Cortex of kidney (tissue), 1 donor: Measurements from ENCODE around the gene ATP2B2.

ENCODE experiments used
- DNase-seq: peaks from one replicate; lab custom pipeline; 2025; lab: John Stamatoyannopoulos, UW

Gene ATP2B2

GRCh38 chr3:10381336-10381735 lies 124.0 kb downstream of the ATP2B2 start:
- no peak for DNase-seq

- DNase-seq = no peak
These were observed 124.5 kb downstream of the ATP2B2 start for GRCh38 chr3:10380906-10381305.

- DNase-seq = no peak
These were observed 125.4 kb downstream of the ATP2B2 start for GRCh38 chr3:10379961-10380360.

GRCh38 chr3:10379161-10379560 lies 126.2 kb downstream of the ATP2B2 start:
- DNase-seq = no peak

GRCh38 chr3:10378742-10379141 lies 126.6 kb downstream of the ATP2B2 start:
- DNase-seq = no peak

- no peak for DNase-seq
These were observed 127.1 kb downstream of the ATP2B2 start for GRCh38 chr3:10378246-10378645.

GRCh38 chr3:10377148-10377725 lies 128.1 kb downstream of the ATP2B2 start:
- DNase-seq = no peak

- DNase-seq = no peak
These were observed 129.0 kb downstream of the ATP2B2 start for GRCh38 chr3:10376353-10376752.

- no peak for DNase-seq
These were observed 129.9 kb downstream of the ATP2B2 start for GRCh38 chr3:10375296-10376053.

GRCh38 chr3:10374311-10374710 lies 131.1 kb downstream of the ATP2B2 start:
- no peak for DNase-seq

- DNase-seq = no peak
These were observed 131.6 kb downstream of the ATP2B2 start for GRCh38 chr3:10373686-10374261.

- DNase-seq = no peak
These were observed 133.6 kb downstream of the ATP2B2 start for GRCh38 chr3:10371789-10372188.

- DNase-seq = no peak
These were observed 134.2 kb downstream of the ATP2B2 start for GRCh38 chr3:10371167-10371566.

GRCh38 chr3:10370429-10370828 lies 135.0 kb downstream of the ATP2B2 start:
- no peak for DNase-seq

- DNase-seq = no peak
These were observed 136.9 kb downstream of the ATP2B2 start for GRCh38 chr3:10368512-10368911.

GRCh38 chr3:10367506-10367905 lies 137.9 kb downstream of the ATP2B2 start:
- DNase-seq = no peak

- no peak for DNase-seq
These were observed 138.7 kb downstream of the ATP2B2 start for GRCh38 chr3:10366651-10367101.

- DNase-seq = no peak
These were observed 139.6 kb downstream of the ATP2B2 start for GRCh38 chr3:10365791-10366190.

- DNase-seq = no peak
These were observed 140.1 kb downstream of the ATP2B2 start for GRCh38 chr3:10365316-10365715.

- DNase-seq = no peak
These were observed 140.6 kb downstream of the ATP2B2 start for GRCh38 chr3:10364806-10365205.

GRCh38 chr3:10363935-10364334 lies 141.5 kb downstream of the ATP2B2 start:
- no peak for DNase-seq

- DNase-seq = no peak
These were observed 144.0 kb downstream of the ATP2B2 start for GRCh38 chr3:10361375-10361774.

GRCh38 chr3:10360478-10360877 lies 144.9 kb downstream of the ATP2B2 start:
- DNase-seq = no peak
